Chondrocyte (in vitro differentiated cells): ENCODE measurements around the gene REEP1. TPM values are rescaled to one million over a fixed set of nuclear protein-coding genes. Genes with fewer than 3 reads are reported as not detected.

Experiments used
- DNase-seq: peaks from one replicate; pipeline ENCODE4 v3.0.0; 2021; ENCODE audit warnings: mixed read lengths, low spot score
- H3K27ac Mint-ChIP-seq: one replicate; pipeline ENCODE4 v1.8.0; 2021; ENCODE audit warnings: mild to moderate bottlenecking, moderate library complexity, mixed read lengths; ENCODE audit not compliant: unreplicated experiment
- H3K27me3 Mint-ChIP-seq: 2 replicates; pipeline ENCODE4 v1.8.0; 2021; ENCODE audit warnings: low read depth, mixed read lengths
- H3K36me3 Mint-ChIP-seq: 2 replicates; pipeline ENCODE4 v1.8.0; 2021; ENCODE audit warnings: low read depth, mixed read lengths
- H3K4me1 Mint-ChIP-seq: 2 replicates; pipeline ENCODE4 v1.8.0; 2021; ENCODE audit warnings: low read depth, mild to moderate bottlenecking, mixed read lengths
- H3K4me3 Mint-ChIP-seq: one replicate; pipeline ENCODE4 v1.8.0; 2021; ENCODE audit warnings: mild to moderate bottlenecking, moderate library complexity, mixed read lengths; ENCODE audit not compliant: unreplicated experiment
- H3K9me3 Mint-ChIP-seq: 2 replicates; pipeline ENCODE4 v1.8.0; 2021; ENCODE audit warnings: low read depth, mixed read lengths
- CTCF ChIP-seq: fragments of 200-600 bp; sonication (generic); IDR thresholded peaks from 2 replicates; pipeline ENCODE4 v1.5.0; 2021; ENCODE audit warnings: antibody characterized with exemption, mild to moderate bottlenecking, moderate library complexity
- total RNA-seq: library from RNA; stranded (reverse); gene quantifications from 3 replicates; pipeline ENCODE4 v1.2.1, GENCODE V29; 2021

The REEP1 gene
- total RNA-seq, 1 donor from 2014 or later: 2.4 TPM

- H3K4me1 Mint-ChIP-seq: peaks cover 23% of the 10 kb centered on the region
Measured at GRCh38 chr2:86218124-86218523, 119.3 kb downstream of the REEP1 start.

GRCh38 chr2:86216575-86217555 lies 120.6 kb downstream of the REEP1 start:
- Mint-ChIP-seq H3K27ac (no peak overlapping the region), H3K27me3 (no peaks in the 10 kb centered on the region), H3K4me1 (peaks cover 16% of the 10 kb centered on the region), H3K36me3 (peaks cover 16% of the 10 kb centered on the region), H3K4me3 (no peak overlapping the region), H3K9me3 (no peaks in the 10 kb centered on the region)
- no peak for DNase-seq
- no peak for TF ChIP-seq CTCF

More at GRCh38 chr2:86218124-86218523, 119.3 kb downstream of the REEP1 start:
- H3K27ac Mint-ChIP-seq: no peak overlapping the region
- TF ChIP-seq CTCF: no peak
- no peak overlapping the region for H3K4me3 Mint-ChIP-seq
- peaks cover 9% of the 10 kb centered on the region for H3K36me3 Mint-ChIP-seq
- H3K9me3 Mint-ChIP-seq: no peaks in the 10 kb centered on the region
- no peaks in the 10 kb centered on the region for H3K27me3 Mint-ChIP-seq
- no peak for DNase-seq

- H3K27ac Mint-ChIP-seq: no peak overlapping the region
- peaks cover 16% of the 10 kb centered on the region for H3K4me1 Mint-ChIP-seq
- H3K27me3 Mint-ChIP-seq: no peaks in the 10 kb centered on the region
- no peak for TF ChIP-seq CTCF
- no peak for DNase-seq
- H3K4me3 Mint-ChIP-seq: no peak overlapping the region
- no peaks in the 10 kb centered on the region for H3K9me3 Mint-ChIP-seq
- peaks cover 25% of the 10 kb centered on the region for H3K36me3 Mint-ChIP-seq
Measured at GRCh38 chr2:86214503-86214832, 123.0 kb downstream of the REEP1 start.

GRCh38 chr2:86213699-86214502 lies 123.5 kb downstream of the REEP1 start:
- no peaks in the 10 kb centered on the region for H3K27me3 Mint-ChIP-seq
- H3K27ac Mint-ChIP-seq: no peak overlapping the region
- H3K9me3 Mint-ChIP-seq: no peaks in the 10 kb centered on the region
- peaks cover 26% of the 10 kb centered on the region for H3K36me3 Mint-ChIP-seq
- no peak overlapping the region for H3K4me3 Mint-ChIP-seq
- TF ChIP-seq CTCF: no peak
- H3K4me1 Mint-ChIP-seq: peaks cover 16% of the 10 kb centered on the region
- no peak for DNase-seq

- no peak for DNase-seq
- no peak for TF ChIP-seq CTCF
- Mint-ChIP-seq H3K36me3 (peaks cover 30% of the 10 kb centered on the region), H3K9me3 (no peaks in the 10 kb centered on the region), H3K27me3 (no peaks in the 10 kb centered on the region), H3K4me1 (peaks cover 16% of the 10 kb centered on the region), H3K4me3 (no peak overlapping the region), H3K27ac (no peak overlapping the region)
Measured at GRCh38 chr2:86213056-86213455, 124.4 kb downstream of the REEP1 start.
